HG02870 (cell line): Measurements from ENCODE around the gene DENND1A.
"Not testable (repeated sequence)": the region's sequence is repeated elsewhere in the genome, so short reads cannot be mapped to it uniquely, and the experiment has no call there.

Experiments used
- ATAC-seq: cut with Tn5 transposase; IDR thresholded peaks from one replicate; pipeline ENCODE4 v1.9.1; 2021; ENCODE audit warnings: mild to moderate bottlenecking, moderate library complexity; ENCODE audit not compliant: unreplicated experiment

DENND1A gene

DNA sequence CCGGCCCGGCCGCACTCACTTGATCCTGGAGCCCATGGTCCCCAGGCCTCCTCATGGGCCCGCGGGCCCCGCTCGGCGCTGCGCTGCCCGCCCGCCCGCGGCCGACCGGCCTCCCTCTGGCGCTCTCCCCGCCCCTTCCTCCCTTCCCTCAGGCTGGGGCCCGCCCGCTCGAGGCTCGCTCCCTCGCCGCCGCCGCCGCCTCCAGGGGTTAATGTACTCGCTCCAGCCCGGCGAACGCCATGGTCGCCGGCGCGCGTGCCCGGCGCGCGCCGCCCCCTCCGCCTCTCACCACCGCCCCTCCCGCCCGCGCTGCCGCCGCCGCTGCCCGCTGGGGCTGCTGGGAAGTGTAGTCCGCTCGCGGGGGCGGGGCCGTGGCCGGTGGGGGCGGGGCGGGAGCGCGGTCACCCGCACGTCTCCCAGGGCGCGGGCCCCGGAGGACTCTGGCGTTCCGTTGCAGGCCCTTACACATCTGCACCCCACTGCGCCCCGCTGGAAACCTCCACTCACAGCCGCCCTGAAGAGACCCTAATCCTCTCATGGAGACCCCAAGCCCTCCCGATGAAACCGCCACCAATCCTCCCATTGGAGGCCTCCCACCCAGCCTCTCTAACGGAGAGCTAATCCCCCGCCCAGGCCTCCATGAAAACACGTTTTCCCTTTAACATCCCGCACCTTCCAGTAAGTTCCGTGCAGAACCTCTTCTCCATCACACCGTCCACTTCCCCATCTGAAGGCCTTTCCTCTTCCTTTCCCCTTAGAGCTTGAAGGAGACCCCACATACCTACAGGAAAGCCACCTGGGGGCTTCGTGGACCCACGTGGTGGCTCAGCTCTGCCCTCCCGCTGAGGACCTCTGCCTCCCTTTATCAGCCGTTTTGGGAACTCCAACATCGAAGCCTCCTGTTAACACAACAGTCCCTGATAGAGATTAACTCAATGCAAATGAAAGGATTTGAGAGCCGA is at the start of gene DENND1A:
TSS of gene DENND1A (minus strand) at position 257 of the 962 bp plus-strand sequence. CDS start at position 36, 221 bp downstream.
- ATAC-seq = peak; percentile 56

DNA sequence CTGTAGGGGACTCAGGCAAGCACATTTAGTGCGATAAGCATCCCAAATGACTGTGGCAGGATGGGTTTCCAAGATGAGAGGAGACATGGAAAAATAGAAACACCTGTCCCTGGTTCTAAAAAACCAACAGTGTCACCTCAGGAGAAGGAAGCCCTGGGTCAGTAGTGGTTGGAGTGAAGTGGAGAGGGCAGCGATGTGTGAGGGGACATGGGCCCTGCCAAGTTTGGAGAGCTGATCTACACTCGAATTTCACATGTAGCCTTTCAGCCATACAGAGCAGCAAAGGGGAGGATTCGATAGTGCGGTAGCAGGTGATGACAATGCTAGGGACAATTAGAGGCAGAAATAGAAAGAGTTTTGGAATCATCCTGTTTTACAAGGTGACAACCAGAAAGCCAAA is 49.1 kb upstream of the DENND1A start:
- no peak for ATAC-seq

DNA sequence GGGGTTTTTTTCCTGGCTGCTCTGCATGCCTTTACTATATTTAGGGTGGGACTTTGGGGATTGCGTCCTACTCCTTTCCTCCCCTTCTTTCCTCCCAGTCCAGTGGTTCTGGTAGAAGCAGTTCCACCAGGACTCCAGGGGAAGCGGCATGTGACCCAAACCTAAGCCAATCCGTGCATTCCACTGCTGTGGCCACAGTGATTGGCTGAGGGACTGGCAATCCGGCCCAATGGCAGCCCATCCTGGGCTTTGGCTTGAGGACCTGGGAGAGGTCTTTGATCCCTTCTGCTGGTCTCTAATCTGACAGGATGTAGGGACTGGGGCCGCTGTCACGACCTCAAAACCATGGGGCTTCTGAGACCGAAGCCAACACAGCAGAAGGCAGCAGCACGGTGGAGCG is 46.7 kb upstream of the DENND1A start:
- not testable (repeated sequence) for ATAC-seq

DNA sequence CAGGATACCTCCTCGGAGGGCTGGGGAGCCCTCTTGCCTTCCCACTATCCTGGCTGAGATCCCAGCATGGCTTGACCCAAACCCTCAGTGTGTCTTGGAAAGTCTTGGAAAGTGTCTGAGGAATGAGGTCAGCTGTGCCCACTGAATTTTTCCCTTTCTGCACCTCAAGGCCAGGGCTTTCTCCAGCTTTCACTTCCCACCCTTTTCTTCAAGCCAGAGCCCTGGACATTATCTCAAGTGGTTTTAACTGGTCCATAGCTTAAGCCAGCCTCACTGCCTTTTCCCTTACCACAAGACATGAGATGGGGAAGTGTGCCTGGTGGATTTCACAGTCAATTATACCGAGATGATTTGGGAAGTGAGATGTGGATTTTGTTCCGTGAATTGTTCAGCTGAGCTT is 45.9 kb upstream of the DENND1A start:
- ATAC-seq = no peak

- ATAC-seq = no peak
Observed at GRCh38 chr9:123974471-123974870, 44.5 kb upstream of the DENND1A start.

DNA sequence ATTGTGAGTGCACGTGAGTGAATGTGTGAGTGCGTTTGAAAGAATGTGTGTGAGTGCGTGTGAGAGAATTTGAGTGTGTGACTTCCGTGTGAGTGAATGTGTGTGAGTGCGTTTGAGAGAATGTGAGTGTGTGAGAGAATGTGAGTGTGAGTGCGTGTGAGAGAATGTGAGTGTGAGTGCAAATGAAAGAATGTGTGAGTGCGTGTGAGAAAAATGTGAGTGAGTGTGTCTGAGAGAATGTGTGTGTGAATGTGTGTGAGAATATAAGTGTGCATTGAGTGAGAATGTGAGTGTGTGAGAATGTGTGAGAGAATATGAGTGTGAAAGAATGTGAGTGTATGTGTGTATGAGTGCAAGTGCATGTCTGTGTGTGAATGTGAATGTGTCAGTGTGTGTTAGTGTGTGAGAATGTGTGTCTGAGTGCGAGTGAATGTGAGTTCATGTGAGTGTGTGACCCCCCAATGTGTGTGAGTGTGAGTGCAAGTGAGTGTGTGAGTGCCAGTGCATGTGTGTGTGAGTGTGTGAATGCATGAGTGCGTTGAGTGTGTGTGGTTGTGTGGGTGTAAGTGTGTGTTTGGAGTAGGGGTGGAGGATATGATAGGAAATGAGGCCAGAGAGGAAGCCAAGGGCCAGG is 43.8 kb upstream of the DENND1A start:
- ATAC-seq = no peak

DNA sequence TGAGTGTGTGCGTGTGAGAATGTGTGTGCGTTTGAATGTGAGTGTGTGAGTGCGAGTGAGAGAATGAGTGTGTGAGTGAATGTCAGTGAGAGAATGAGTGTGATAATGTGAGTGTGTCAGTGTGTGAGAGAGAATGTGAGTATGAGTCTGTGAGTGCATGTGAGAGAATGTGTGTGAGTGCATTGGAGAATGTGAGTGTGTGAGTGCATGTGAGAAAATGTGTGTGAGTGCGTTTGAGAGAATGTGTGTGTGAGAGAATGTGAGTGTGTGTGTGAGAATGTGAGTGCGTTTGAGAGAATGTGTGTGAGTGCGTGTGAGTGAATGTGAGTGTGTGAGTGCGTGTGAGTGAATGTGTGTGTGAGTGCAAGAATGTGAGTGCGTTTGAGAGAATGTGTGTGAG is 42.7 kb upstream of the DENND1A start:
- ATAC-seq = no peak

- ATAC-seq = no peak
Observed at GRCh38 chr9:123967323-123967722, 37.4 kb upstream of the DENND1A start.

GRCh38 chr9:123965801-123966686 is 36.1 kb upstream of the DENND1A start:
- no peak for ATAC-seq

- no peak for ATAC-seq
Observed at GRCh38 chr9:123964761-123965160, 34.8 kb upstream of the DENND1A start.

GRCh38 chr9:123960965-123961364 is 31.0 kb upstream of the DENND1A start:
- no peak for ATAC-seq

GRCh38 chr9:123960366-123960765 is 30.4 kb upstream of the DENND1A start:
- no peak for ATAC-seq

GRCh38 chr9:123959787-123960186 is 29.9 kb upstream of the DENND1A start:
- no peak for ATAC-seq

GRCh38 chr9:123957731-123958130 is 27.8 kb upstream of the DENND1A start:
- no peak for ATAC-seq

GRCh38 chr9:123957168-123957721 is 27.3 kb upstream of the DENND1A start:
- ATAC-seq = no peak

DNA sequence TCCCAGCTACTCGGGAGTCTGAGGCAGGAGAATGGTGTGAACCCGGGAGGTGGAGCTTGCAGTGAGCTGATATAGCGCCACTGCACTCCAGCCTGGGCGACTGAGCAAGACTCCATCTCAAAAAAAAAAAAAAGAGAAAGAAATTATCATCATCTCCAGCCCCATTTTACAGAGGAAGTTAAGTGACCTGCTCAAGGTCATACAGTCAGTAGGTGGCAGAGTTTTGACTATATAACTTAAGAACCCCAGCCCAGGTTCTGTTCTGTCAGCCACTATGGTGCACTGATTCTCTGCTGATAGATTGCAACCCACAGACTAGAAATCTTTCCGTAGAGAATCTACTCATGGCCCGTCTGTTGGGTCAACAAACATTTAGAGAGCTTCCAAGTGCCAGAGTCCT is 25.7 kb upstream of the DENND1A start:
- no peak for ATAC-seq

GRCh38 chr9:123954518-123955280 is 24.8 kb upstream of the DENND1A start:
- ATAC-seq = no peak

GRCh38 chr9:123952641-123953495 is 22.9 kb upstream of the DENND1A start:
- no peak for ATAC-seq

GRCh38 chr9:123948286-123948685 is 18.4 kb upstream of the DENND1A start:
- ATAC-seq = no peak
